Esophagus (tissue), 2 donors: ENCODE data around the gene PPP3CA. TPM values are rescaled to one million over a fixed set of nuclear protein-coding genes. Genes with fewer than 3 reads are reported as not detected.

Source experiments
- H3K27ac ChIP-seq, 2 donors: one replicate each; pipeline ENCODE4 v1.5.1; 2013; ENCODE audit warnings: low read depth in 2 of 2, mild to moderate bottlenecking in 2 of 2, inconsistent platforms in 1 of 2, low read length in 1 of 2, moderate library complexity in 1 of 2
- H3K27me3 ChIP-seq, 2 donors: one replicate each; pipeline ENCODE4 v1.6.1; 2013; ENCODE audit warnings: low read length in 2 of 2, control low read depth in 1 of 2, mild to moderate bottlenecking in 1 of 2; ENCODE audit not compliant: insufficient read depth in 2 of 2, control insufficient read depth in 1 of 2
- H3K36me3 ChIP-seq, 2 donors: one replicate each; pipeline ENCODE4 v1.6.1; 2013; ENCODE audit warnings: low read length in 1 of 2; ENCODE audit not compliant: control insufficient read depth in 2 of 2, insufficient read depth in 2 of 2
- H3K4me1 ChIP-seq, 2 donors: one replicate each; pipeline ENCODE4 v1.6.1; 2013; ENCODE audit warnings: low read length in 1 of 2; ENCODE audit not compliant: control insufficient read depth in 2 of 2, insufficient read depth in 2 of 2
- H3K4me3 ChIP-seq, 2 donors: one replicate each; pipeline ENCODE4 v1.5.1; 2013; ENCODE audit warnings: low read length in 2 of 2, mild to moderate bottlenecking in 2 of 2, low read depth in 1 of 2, moderate library complexity in 1 of 2
- H3K9me3 ChIP-seq, 2 donors: one replicate each; pipeline ENCODE4 v1.6.1; 2013; ENCODE audit warnings: mild to moderate bottlenecking in 2 of 2, low read depth in 1 of 2, low read length in 1 of 2, moderate library complexity in 1 of 2; ENCODE audit not compliant: control insufficient read depth in 2 of 2, insufficient read depth in 1 of 2
- WGBS, 2 donors: extraction: QIAGEN DNeasy Blood & Tissue Kit; methylation state at CpG; one replicate each; pipeline ENCODE4 v1.1.7; 2013; 5-methylcytosine and 5-hydroxymethylcytosine counted together
- polyA plus RNA-seq, 2 donors: library from polyadenylated mRNA; stranded (reverse); fragments of 200-250 nt; gene quantifications; one replicate each; pipeline ENCODE4 v1.2.3, GENCODE V29; 2013
- donor health status: healthy with polysubstance abuse.
- donor health status: Bipolar disorder and iron deficiency.

The PPP3CA gene
- polyA plus RNA-seq, 2 donors, result 5.2 to 5.8 TPM

GRCh38 chr4:101348995-101349800 lies 1.9 kb upstream of the PPP3CA start:
- no peaks in the 10 kb centered on the region for H3K27me3 ChIP-seq
- WGBS, 2 donors, result 29 to 45% methylated on average over 5 of the region's 5 CpGs
- H3K9me3 ChIP-seq, result no peaks in the 10 kb centered on the region
- no peaks in the 10 kb centered on the region for H3K36me3 ChIP-seq
- H3K4me3 ChIP-seq, result no peak overlapping the region
- peaks cover 0 to 8% of the 10 kb centered on the region in 2 donors for H3K4me1 ChIP-seq
- peak overlapping the region in 1 of 2 donors; percentile 79 for H3K27ac ChIP-seq

DNA sequence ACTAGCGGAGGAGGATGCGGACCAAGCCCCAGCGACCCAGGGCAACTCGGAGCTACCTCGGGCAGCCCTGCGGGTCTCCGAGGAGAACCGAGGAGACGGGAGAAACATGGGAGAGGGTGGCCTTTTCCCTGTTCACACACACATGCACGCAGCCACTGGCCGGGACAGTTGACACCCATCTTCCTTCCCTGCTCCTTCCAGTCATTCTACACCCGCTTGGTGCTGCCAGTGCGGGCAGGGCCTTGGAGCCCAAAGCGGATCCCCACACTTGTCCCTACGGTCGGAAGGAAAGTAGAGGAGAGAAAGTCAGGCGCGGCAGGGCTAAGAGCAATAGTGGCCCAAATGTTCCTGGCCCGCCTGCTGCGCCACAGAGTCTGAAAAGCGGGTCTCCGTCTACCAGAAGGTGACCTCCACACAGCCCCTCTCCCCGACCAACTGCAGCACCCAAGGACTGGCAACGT lies 1.1 kb upstream of the PPP3CA start:
- H3K36me3 ChIP-seq, result no peaks in the 10 kb centered on the region
- H3K9me3 ChIP-seq, result no peaks in the 10 kb centered on the region
- H3K27ac ChIP-seq, result peak overlapping the region; percentile 96 to 99
- 8% methylated on average over 24 of the region's 24 CpGs for WGBS, 2 donors
- H3K27me3 ChIP-seq, result no peaks in the 10 kb centered on the region
- H3K4me1 ChIP-seq, result peaks cover 0 to 8% of the 10 kb centered on the region in 2 donors
- H3K4me3 ChIP-seq, result peak overlapping the region; percentile 70 to 89

DNA sequence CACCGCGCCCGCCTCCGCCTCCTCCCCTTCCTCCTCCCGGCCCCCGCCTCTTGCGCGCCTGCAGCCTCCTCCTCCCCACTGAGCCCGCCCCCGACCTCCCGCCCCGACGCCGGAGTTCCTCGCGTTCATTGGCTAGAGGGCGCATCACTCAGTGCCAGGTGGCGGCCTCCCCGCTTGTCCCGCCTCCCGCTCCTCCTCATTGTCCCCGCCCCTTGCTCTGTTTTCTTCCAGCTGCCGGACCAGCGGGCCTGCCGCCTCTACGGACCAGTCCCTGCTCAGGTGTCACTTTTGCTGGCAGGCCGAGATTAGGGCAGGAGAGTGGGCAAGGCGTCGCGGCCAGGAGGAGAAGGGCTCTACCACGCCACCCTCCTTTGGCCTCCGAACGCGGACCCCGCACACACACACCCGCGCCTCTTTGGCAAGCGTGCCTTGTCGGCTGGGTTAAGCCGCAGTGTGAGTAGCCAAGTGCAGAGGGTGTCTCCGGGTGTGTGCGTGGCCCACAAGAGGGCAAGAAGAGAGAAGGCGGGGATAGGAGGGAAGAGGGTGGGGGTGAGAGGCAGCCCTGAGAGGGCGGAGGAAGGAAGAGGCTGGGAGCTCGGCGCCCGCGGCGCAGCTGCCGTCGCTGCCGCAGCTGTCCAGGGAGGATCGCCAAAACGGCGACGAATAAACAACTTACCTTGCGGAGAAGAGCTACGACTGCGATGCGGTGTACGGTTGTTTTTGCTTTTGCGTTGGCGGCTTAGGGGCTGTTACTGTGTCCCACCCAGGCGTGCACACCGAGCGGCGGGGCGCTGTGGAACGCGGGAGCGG lies 436 bp upstream of the PPP3CA start:
- H3K4me3 ChIP-seq, result peak overlapping the region; percentile 89 to 98
- no peaks in the 10 kb centered on the region for H3K36me3 ChIP-seq
- 1% methylated on average over 64 to 71 of the region's 71 CpGs for WGBS, 2 donors
- H3K4me1 ChIP-seq, result peaks cover 0 to 8% of the 10 kb centered on the region in 2 donors
- no peaks in the 10 kb centered on the region for H3K9me3 ChIP-seq
- H3K27ac ChIP-seq, result peak overlapping the region; percentile 96 to 99
- no peaks in the 10 kb centered on the region for H3K27me3 ChIP-seq

GRCh38 chr4:101346351-101347266 lies 717 bp downstream of the PPP3CA start:
- Histone ChIP-seq H3K4me3 (peak overlapping the region; percentile 89 to 98), H3K9me3 (no peaks in the 10 kb centered on the region), H3K27ac (peak overlapping the region; percentile 94 to 95), H3K27me3 (no peaks in the 10 kb centered on the region), H3K36me3 (no peaks in the 10 kb centered on the region), H3K4me1 (peaks cover 0 to 8% of the 10 kb centered on the region in 2 donors)
- WGBS, 2 donors, result 0 to 1% methylated on average over 73 to 93 of the region's 93 CpGs

- Histone ChIP-seq H3K9me3 (no peaks in the 10 kb centered on the region), H3K36me3 (no peaks in the 10 kb centered on the region), H3K4me1 (peaks cover 0 to 8% of the 10 kb centered on the region in 2 donors), H3K27ac (peak overlapping the region; percentile 94 to 95), H3K27me3 (no peaks in the 10 kb centered on the region), H3K4me3 (peak overlapping the region; percentile 48 to 89)
- 1% methylated on average over 29 to 44 of the region's 45 CpGs for WGBS, 2 donors
These were observed 1.6 kb downstream of the PPP3CA start for GRCh38 chr4:101345596-101346350.

DNA sequence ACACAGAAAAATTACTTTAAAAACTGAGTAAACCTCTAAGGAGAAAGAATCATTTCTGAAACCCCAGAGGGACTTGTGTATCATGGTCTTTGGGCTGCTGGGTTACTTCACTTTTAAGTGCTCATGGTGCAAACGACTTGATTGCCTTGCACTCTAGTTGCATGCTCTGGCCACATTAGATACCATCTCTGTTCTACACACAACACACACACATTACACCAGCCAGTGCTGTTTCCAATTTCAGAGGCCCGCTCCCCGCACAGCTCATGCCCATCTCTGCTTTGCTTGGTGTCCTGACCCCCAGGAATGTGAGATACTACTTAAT lies 2.1 kb downstream of the PPP3CA start:
- Histone ChIP-seq H3K27ac (peak overlapping the region in 1 of 2 donors; percentile 44), H3K4me1 (peaks cover 0 to 8% of the 10 kb centered on the region in 2 donors), H3K4me3 (peak overlapping the region; percentile 26 to 89)

GRCh38 chr4:101339332-101339731 lies 8.0 kb downstream of the PPP3CA start:
- WGBS, 2 donors, result 91 to 97% methylated on average over 2 of the region's 2 CpGs
- H3K27me3 ChIP-seq, result no peaks in the 10 kb centered on the region
- H3K27ac ChIP-seq, result no peak overlapping the region
- no peaks in the 10 kb centered on the region for H3K9me3 ChIP-seq
- no peaks in the 10 kb centered on the region for H3K36me3 ChIP-seq
- no peaks in the 10 kb centered on the region for H3K4me1 ChIP-seq
- no peak overlapping the region for H3K4me3 ChIP-seq

More for the DNA sequence above, 2.1 kb downstream of the PPP3CA start:
- Histone ChIP-seq H3K36me3 (no peaks in the 10 kb centered on the region), H3K9me3 (no peaks in the 10 kb centered on the region), H3K27me3 (no peaks in the 10 kb centered on the region)
- 15 to 25% methylated on average over 3 of the region's 3 CpGs for WGBS, 2 donors

DNA sequence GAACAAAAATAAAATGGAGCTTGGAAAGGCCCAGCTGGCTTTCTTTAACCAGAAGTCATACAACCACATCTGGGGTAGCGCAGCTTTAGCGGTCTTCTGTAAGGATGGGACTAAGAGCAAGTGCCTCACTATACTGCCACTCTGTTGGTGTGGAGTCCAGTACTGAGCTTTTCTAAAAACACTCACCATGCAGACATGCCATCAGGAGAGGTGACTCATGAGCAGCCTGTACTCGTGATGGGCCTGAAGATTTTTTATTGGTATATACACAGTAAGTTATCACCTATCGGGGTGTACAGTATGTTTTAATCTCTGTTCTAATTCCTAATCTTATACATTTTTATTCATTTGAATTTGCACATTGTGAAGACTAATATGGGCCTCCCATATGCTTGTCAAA lies 9.6 kb downstream of the PPP3CA start:
- 86 to 92% methylated on average over 4 of the region's 4 CpGs for WGBS, 2 donors
- H3K27ac ChIP-seq, result no peak overlapping the region
- H3K36me3 ChIP-seq, result no peaks in the 10 kb centered on the region
- no peak overlapping the region for H3K4me3 ChIP-seq
- no peaks in the 10 kb centered on the region for H3K4me1 ChIP-seq
- H3K9me3 ChIP-seq, result no peaks in the 10 kb centered on the region
- no peaks in the 10 kb centered on the region for H3K27me3 ChIP-seq
